ENCODE data around the gene PARL. TPM values are rescaled to one million over a fixed set of nuclear protein-coding genes. Genes with fewer than 3 reads are reported as not detected.
"Not testable (repeated sequence)": the region's sequence is repeated elsewhere in the genome, so short reads cannot be mapped to it uniquely, and the experiment has no call there.

PARL gene
- total RNA-seq, 2 donors from 2014 or later = 51.7 to 81.1 TPM

- no peak for ATAC-seq
- intact Hi-C loops (cut with DNase I) = no loop called here
- DNase-seq = no peak
Observed at GRCh38 chr3:183907176-183907575, 22.5 kb upstream of the PARL start.

- intact Hi-C loops (cut with DNase I) = no loop called here
Observed at GRCh38 chr3:183906234-183906921, 21.7 kb upstream of the PARL start.

GRCh38 chr3:183904833-183905780, 20.4 kb upstream of the PARL start:
- intact Hi-C loops (cut with DNase I) = no loop called here
- DNase-seq (no peak), ATAC-seq (peak; percentile 25 to 34)

More at GRCh38 chr3:183906234-183906921, 21.7 kb upstream of the PARL start:
- DNase-seq = no peak
- ATAC-seq = no peak

GRCh38 chr3:183898028-183898431, 13.3 kb upstream of the PARL start:
- intact Hi-C loops (cut with DNase I) = loop anchor here (5.0 to 10.0 kb wide), 2 partner anchors 357 to 389 kb away; no protein-coding TSS in a partner anchor
- ATAC-seq = no peak
- DNase-seq = no peak

GRCh38 chr3:183897606-183898005, 12.9 kb upstream of the PARL start:
- no peak for DNase-seq
- ATAC-seq = no peak
- intact Hi-C loops (cut with DNase I) = loop anchor here (5.0 to 10.0 kb wide), 2 partner anchors 357 to 390 kb away; no protein-coding TSS in a partner anchor

GRCh38 chr3:183896610-183897009, 11.9 kb upstream of the PARL start:
- intact Hi-C loops (cut with DNase I) = loop anchor here (5.0 to 10.0 kb wide), 2 partner anchors 358 to 391 kb away; no protein-coding TSS in a partner anchor
- no peak for ATAC-seq
- no peak for DNase-seq

- DNase-seq (no peak), ATAC-seq (no peak)
- intact Hi-C loops (cut with DNase I) = loop anchor here (5.0 to 10.0 kb wide), 2 partner anchors 359 to 391 kb away; no protein-coding TSS in a partner anchor
Observed at GRCh38 chr3:183896184-183896583, 11.5 kb upstream of the PARL start.

GRCh38 chr3:183895774-183896173, 11.1 kb upstream of the PARL start:
- intact Hi-C loops (cut with DNase I) = loop anchor here (5.0 to 10.0 kb wide), 2 partner anchors 359 to 392 kb away; no protein-coding TSS in a partner anchor
- no peak for DNase-seq
- no peak for ATAC-seq

- DNase-seq = no peak
- intact Hi-C loops (cut with DNase I) = loop anchor here (5.0 to 10.0 kb wide), 2 partner anchors 360 to 392 kb away; no protein-coding TSS in a partner anchor
- peak; percentile 72 to 76 for ATAC-seq
Observed at GRCh38 chr3:183895296-183895695, 10.6 kb upstream of the PARL start.

- no peak for ATAC-seq
- intact Hi-C loops (cut with DNase I) = loop anchor here (5.0 to 10.0 kb wide), 2 partner anchors 350 to 362 kb away; no protein-coding TSS in a partner anchor
Observed at GRCh38 chr3:183892610-183893214, 8.0 kb upstream of the PARL start.

GRCh38 chr3:183885766-183886165, 1.1 kb upstream of the PARL start:
- intact Hi-C loops (cut with DNase I) = no loop called here
- ATAC-seq = no peak
- no peak for DNase-seq

More at GRCh38 chr3:183892610-183893214, 8.0 kb upstream of the PARL start:
- DNase-seq = no peak

- intact Hi-C loops (cut with DNase I) = no loop called here
- no peak for ATAC-seq
Observed at GRCh38 chr3:183884097-183884426, 618 bp downstream of the PARL start.

GRCh38 chr3:183883291-183884096, 1.2 kb downstream of the PARL start:
- intact Hi-C loops (cut with DNase I) = no loop called here
- DNase-seq = no peak
- no peak for ATAC-seq

More at GRCh38 chr3:183884097-183884426, 618 bp downstream of the PARL start:
- no peak for DNase-seq

GRCh38 chr3:183880121-183880520, 4.6 kb downstream of the PARL start:
- no peak for DNase-seq
- ATAC-seq = no peak
- intact Hi-C loops (cut with DNase I) = no loop called here

GRCh38 chr3:183879243-183879642, 5.4 kb downstream of the PARL start:
- ATAC-seq (no peak), DNase-seq (no peak)
- intact Hi-C loops (cut with DNase I) = no loop called here

GRCh38 chr3:183878071-183878470, 6.6 kb downstream of the PARL start:
- ATAC-seq = peak; percentile 34 to 67
- intact Hi-C loops (cut with DNase I) = no loop called here
- no peak for DNase-seq

- DNase-seq; intact Hi-C loops (cut with DNase I); ATAC-seq: not testable (repeated sequence)
Observed at GRCh38 chr3:183877227-183877626, 7.5 kb downstream of the PARL start.

- intact Hi-C loops (cut with DNase I) = no loop called here
- no peak for DNase-seq
- no peak for ATAC-seq
Observed at GRCh38 chr3:183875411-183875810, 9.3 kb downstream of the PARL start.

Data from left cardiac atrium (tissue), 4 donors.